HuH-7.5 (cell line): ENCODE results near the gene PPM1G.
A peak's percentile ranks its signal among the peaks of the same experiment; 100 is the strongest.

Experiments used
- DNase-seq: peaks from one replicate; pipeline ENCODE4 v3.0.0; 2011; ENCODE audit warnings: low spot score

Gene PPM1G

DNA sequence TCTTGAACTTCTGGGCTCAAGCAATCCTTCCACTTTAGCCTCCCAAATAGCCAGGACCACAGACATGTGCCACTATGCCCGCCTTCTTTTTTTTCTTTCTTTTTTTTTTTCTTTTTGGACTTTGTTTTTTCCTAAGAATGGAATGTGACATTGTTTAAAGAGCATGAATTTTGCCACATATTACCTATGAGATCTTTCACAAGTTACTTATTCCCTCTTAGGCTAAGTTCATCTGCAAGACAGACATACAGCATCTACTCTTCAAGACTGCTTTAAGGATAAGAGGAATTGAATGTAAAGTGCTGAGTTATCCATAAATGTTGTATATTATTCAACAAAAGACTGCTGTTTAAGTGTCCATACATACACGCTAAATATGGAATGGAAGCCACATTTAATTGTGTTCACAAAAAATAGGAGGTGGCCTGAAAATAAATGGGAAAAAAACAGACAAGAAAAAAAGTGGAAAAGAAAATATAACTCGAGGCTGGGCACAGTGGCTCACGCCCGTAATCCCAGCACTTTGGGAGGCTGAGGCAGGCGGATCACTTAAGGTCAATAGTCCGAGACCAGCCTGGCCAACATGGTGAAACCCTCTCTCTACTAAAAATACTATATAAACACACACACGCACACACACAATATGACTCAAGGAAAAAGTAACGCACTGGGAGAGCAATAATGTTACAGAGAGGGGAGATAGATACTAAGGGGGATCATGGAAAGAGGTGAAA is 3.2 kb upstream of the PPM1G start:
- DNase-seq, result no peak

DNA sequence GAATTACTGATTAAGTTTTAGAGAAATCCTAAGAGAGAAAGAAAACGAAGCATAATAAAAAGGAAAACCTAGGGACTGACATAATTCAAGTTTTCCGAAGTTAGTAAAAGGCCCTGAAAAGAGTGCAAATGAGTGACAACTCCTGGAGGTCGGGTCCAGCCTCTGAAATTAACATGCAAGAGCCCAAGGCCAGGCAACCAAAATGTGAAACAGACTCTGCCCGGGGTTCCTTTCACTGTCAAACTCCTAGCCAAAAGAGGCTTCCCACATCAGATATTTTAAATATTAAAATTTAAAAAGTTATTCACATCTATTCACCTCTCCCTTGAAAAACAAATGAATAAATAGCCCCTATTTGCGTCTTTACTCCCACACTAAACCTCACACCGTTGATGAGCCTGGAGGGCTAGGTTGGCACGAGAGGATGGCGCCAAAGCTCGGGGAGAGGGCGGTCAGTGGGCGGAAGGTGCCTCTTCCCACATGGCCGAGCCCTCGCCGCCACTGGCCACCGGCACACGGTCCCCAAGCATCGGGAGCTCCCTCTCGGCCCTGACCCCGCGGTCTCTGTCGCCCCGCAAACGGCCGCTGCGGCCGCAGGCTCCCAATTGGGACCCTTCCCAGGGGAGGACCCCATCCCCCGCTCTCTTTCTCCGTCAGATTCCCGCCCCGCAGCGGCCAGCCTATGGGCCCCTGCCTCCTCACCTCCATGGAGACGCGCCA is 630 bp downstream of the PPM1G start:
- no peak for DNase-seq

DNA sequence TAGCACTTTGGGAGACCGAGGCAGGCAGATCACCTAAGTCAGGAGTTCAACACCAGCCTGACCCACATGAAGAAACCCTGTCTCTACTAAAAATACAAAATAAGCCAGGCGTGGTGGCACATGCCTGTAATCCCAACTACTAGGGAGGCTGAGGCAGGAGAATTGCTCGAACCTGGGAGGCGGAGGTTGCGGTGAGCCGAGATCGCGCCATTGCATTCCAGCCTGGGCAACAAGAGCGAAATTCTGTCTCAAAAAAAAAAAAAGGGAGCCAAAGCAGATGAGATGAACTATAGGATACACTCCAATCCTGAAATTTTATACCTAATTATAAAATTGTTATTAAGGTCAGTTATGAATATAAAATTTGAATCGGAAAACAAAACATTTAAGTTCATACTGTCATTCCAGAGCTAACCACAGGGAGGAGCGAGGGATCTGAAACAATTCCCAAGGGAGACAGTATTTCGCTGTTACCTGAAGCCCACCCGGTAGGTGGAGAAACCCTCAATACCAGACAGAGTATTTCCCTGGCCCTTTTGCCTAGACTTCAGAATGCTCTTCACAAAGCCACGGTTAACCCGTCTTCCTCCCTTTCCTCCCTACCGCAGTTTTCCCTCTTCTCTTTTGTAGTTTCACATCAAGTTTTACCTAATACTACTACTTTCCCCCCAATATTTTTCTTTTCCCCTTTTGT is 1.4 kb downstream of the PPM1G start:
- DNase-seq, result peak; percentile 59

DNA sequence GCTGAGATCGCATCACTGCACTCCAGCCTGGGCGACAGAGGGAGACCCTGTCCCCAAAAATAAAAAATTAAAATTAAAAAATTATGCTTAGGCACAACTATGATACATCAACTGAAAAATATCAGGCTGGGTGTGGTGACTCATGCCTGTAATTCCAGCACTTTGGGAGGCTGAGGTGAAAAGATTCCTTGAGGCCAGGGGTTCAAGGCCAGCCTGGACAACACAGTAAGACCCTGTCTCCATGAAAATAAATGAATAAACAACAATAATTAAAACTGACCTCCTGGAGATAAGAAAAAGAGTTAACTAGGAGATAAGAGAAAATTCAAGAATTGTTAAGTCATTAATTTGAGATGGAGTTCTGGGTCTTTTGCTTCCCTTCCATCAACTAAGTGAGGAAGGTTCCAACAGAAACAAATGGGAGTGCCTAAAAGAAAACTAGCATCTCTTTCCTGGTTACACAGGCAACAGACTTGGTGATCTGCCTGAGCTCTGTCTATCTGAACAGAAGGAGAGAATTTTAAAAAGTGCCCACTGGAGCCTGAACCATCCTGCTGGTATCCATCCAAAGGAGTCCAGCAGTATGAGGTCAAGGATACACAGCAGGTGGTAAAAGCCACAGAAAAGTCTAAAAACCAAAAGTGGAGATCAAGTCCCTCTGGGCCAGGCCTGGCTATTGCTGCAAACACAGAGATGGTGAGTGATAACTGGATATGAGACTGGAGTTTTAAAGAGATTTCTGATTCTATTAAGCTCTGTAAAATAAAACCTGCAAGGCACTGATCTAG is 8.8 kb downstream of the PPM1G start:
- no peak for DNase-seq

DNA sequence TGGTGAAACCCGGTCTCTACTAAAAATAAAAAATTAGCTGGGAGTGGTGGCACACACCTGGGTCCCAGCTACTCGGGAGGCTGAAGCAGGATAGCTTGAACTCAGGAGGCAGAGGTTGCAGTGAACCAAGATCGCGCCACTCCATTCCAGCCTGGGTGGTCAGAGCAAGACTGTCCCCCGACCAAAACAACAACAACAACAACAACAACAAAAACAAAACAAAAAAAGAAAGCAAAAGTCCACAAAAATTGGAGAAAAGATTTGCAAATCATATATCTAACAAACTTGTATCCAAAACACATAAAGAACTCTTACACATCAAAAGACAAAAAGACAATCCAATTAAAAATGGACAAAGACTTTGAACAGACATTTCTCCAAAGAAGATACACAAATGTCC is 10.4 kb downstream of the PPM1G start:
- no peak for DNase-seq

DNA sequence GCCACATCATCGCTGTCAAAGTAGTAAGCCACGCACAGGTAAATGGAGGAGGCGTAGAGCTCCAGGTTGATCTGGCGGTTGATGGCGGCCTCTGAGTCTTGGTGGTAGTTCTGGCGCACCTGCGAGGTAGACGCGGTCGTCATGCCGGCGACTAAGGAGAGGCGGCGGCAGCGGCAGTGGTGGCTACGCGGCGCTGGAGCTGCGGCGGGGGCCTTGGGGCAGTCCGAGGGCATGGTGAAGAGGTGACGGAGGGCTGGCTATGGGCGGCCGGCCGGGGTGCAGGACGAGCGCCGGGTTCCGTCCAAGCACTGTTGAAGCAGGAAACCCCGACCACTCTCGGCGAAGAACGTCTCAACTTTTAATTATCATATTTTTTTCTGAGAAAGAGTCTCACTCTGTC is 16.2 kb downstream of the PPM1G start:
- no peak for DNase-seq

DNA sequence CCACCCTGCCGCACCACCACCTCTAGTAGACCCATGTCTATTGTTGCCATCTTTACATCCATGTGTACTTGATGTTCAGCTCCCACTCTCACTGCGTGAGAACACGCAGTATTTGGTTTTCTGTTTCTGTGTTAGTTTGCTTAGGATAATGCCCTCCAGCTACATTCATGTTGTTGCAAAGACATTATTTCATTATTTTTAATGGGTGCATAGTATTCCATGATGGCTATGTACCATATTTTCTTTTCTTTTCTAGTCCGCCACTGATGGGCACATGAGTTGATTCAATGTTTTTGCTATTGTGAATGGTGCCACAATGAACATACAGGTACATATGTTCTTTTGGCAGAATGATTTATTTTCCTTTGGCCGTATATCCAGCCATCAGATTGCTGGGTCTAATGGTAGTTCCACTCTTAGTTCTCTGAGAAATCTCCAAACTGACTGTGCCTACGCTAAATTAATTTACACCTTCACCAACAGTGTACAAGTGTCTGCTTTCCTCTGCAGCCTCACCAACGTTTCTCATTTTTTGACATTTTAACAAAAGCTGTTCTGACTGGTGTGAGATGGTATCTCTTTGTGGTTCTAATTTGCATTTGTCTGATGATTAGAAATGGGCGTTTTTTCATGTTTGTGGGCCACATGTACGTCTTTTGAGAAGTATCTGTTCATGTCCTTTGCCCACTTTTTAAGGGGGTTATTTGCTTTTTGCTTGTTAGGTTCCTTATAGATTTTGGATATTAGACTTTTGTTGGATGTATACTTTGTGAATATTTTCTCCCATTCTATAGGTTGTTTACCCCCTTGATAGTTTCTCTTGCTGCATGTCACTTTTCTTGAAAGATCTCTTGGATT is 18.3 kb downstream of the PPM1G start:
- DNase-seq, result no peak

DNA sequence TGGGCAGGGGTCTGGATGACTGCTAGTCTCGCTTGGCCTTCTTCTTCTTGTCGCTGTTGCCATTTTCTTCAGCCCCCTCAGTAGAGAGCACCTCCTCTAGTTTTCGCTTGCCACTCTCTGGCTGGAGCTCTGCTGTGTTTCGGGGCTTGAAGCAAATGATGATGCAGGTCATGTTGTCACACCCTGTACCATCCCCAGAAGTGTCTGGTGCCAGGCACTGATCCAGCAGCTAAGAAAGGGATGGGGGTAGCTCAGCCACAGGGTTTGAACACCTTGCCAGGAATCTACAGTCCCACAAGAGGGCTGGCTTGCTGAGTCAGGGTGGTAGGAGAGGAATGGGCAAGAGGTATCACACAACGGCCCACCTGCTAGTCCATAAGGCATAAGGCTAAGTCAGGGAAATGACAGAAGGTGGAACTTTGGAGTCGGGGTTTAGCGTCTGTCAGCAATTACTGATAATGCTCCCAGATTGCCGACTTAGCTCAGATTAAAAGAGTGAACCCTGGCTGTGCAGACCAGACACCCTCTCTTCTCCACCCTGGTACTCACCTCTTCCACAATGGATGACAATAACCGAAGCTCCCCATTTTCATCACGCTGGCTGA is 27.7 kb downstream of the PPM1G start:
- DNase-seq, result no peak

DNA sequence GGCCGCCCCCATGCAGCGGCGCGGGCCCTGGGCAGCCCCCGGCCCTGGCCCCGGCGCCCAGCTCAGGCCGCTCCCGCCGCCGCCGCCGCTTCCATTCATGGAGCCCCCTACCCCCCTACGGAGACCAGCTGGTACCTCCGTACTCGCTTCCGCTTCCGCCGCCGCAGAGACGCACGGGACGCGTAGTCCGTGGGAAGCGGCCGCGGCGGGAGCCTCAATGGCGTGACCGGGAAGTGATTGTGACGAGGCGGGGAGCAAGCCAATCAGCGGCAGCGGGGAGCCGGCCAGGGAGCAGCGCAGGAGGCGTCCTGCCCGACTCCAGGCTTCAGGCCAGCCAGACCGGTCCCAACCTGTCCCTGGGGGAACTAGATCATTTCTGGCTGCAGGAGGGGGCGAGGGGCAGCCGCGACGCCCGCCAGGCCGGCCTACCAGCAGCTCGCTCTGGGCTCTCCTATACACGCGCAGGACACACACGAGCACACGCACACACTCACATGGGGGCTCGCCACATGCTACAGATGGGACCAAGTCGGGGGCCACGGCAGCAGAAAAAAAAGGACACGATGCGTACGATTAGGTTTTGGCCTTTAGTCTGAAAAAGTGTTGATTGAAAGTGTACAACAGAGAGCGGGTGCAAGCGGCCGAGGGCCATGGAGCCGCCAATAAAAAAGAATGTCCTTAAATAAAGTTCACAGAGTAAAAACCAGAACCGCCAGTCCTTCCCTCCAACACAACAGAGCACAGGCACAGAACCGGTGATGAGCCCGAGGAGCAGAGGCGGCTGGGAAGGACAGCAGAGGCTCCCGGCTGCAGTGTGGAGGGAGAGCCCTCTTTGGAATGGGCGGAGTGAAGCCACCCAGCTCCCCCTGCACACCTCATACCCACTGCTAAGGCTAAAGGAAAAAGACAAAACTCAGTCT is 28.5 kb downstream of the PPM1G start, which contains the start of gene ZNF513:
ZNF513 (minus strand) TSS at position 109 of the 920 bp plus-strand sequence. CDS start 208 bp downstream, outside the sequence.
- no peak for DNase-seq

DNA sequence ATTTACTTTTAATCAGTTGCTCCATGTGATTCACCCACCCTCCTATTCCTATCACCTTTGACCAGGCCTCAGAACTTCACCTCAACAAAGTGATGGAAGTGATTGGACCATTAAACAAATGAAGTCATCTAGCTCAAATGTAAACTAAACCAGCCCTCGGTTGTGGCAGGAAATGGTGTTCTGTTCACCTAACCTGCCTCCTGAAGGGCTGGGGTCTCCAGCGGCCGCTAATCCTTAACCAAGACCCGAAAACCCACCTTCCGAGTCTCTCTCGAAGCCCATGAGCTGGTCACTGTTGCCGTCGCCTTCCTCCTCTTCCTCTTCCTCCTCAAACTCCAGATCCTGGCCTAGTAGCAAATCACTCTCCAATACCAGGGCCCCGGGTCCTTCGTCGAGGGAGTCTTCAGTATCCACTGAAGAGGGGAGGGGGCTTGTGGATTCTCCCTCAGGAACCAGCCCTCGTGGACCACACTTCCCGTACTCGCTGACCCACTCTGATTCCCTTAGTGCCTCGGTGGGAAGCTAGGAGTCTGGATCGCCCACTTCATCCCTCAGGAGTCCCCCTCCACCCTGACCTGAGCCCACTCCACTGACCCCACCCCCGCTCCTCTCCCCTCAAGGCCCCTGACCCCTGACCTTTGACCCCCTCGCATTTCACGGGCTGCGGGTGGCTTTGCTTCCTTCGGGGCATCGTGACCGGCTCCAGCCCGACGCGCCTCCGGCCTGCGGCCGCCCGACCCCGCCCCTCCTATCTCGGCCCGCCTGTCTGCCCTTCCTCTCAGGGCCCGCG is 29.4 kb downstream of the PPM1G start:
- no peak for DNase-seq

DNA sequence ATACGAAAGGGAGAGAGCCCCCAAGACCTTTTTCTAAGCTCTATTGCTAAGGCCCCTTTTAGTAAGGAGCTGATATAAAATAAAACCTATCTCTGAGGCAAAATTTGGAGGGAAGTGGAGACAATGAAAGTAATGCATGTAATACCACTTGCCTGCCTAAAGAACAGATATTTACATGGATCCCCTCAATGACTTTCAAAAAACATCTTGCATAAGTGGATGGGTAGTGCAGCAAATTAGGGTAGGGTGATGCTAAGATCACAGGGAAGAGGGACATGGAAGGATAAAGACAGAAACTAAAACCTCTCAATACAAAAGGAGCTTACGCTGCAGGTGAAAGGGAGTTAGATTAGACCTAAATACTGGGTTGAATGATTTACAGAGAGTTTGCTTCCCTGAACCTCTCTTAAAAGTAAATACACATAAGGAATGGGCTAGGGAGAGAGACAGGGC is 30.0 kb downstream of the PPM1G start:
- no peak for DNase-seq

DNA sequence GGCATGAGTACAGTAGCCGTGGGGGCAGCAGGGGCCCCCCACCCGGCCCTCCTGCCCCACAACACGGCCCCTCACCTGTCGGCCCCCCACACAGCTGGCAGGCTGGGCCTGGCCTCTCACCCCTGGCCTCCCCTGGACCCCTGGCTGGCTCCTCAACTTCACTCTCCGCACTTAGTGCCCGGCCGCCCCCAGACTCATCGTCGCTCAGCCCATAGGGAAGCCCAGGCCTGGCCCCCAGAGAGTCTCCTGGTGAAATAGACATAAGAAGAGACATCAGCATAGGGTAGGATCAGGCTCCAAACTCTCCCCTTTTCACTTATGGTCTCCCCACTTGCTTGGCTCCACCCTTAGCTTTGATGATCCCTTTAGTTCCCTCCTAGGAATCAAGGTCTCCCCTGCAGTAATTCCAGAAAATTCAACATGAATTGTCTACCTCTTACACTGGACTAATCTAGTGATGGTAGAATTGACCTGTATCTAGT is 30.5 kb downstream of the PPM1G start:
- no peak for DNase-seq

DNA sequence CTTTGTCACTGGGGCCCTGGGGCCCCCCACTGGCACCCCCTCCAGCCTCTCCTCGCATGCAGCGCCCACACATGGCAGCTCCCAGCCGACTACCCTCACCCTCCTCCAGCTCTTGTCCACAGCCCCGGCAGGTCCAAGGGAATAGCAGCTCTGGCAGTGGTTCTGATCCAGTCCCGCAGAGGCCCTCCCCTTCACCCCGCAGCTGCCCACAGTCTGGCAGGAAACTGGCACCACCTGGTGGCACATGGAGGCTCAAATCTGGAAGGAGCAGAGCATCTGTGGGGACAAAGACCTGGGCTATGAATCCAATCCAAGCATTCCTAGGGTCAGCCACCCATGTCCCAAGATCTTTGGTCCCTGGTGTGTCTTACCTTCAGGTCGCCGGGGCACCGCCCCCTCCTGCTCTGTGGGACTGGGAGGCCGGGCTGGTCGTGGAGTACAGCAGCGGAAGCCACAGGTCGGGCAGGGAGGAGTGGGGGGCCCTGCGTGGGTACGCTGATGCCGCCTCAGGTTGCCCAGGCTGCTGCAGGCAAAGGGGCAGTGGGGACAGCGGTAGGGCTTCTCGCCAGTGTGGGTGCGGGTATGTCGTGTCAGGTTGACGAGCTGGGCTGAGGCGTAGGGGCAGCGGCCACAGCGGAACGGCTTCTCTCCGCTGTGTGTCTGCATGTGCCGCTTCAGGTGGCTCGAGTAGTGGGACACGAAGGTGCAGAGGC is 31.1 kb downstream of the PPM1G start:
- DNase-seq, result no peak

DNA sequence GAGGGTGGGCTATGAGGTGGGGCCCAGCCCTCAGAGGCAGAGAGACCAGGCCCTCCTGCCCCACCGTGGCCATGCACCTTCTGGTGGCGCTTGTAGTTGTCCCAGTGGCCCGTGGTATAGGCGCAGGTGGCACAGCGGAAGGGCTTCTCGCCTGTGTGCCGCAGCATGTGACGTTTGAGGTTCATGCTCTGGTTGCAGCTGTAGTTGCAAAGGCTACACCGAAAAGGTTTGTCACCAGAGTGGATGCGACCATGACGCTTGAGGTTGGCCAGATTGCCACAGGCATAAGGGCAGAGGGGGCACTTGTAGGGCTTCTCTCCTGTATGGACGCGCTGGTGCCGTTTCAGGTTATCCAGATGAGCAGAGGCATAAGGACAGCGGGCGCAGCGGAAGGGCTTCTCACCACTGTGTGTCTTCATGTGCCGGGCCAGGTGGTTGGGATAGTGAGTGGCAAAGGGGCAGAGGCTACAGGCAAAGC is 31.7 kb downstream of the PPM1G start:
- DNase-seq, result no peak

DNA sequence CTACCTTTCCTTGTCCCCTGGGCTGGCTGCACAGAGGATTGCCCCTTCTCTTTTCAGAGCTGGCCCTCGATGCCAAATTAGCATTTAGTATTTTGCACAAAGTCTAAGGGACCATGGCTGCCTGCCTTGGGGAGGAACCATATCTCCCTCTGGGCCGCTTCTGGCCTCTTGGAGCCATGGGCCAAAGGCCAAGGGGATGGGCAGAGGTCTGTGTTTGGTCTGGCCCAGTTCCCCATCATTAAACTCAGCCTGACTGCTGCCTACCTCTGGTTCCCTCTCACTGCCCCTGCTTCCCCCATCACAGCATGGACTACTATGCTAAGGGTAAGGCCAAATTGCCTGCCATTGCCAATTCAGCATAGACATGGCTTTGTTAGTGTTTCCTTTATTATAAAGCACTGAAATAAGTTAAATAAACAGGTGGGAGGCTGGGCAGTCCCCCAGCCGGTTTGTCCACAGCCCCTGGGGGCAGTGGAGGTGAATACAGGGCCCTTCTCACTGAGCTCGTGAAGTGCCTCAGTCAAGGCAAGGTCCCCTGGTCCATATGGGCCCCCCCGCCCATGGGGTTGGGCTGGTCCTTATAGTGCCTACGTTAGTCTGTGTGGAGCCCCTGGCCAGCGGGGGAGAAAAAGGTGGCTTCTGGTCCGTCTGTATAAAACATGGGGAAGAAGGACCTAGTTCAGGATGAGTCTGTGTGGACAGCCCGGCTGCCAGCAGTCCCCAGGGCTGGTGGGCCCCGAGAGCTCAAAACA is 32.3 kb downstream of the PPM1G start:
- DNase-seq, result no peak

DNA sequence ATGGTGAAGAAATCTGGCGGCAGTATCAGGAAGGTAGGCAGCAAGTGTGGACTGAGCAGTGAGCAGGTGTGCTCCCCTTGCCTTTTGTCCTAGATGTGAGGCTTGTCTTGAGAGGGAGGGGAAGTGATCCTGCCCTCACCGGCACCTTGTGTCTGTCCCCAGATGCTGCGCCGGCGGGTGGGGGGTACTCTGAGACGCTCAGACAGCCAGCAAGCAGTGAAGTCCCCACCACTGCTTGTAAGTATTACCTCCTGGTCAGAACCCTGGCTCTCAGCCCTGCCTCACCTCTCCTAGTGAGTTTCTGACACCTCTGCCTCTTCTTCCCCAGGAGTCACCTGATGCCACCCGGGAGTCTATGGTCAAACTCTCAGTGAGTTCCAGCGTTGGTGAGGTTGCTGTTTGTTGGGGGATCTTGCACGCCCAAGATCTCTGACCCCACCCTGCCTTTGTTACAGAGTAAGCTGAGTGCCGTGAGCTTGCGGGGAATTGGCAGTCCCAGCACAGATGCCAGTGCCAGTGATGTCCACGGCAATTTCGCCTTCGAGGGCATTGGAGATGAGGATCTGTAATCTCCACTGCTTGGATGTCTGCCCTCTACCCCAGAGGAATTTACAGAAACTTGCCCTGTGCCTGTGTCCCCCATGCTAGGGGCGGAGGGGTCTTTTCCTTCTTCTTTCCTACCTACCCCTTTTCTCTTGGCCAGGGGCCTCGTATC is 33.1 kb downstream of the PPM1G start:
- DNase-seq, result no peak
